Skeletal muscle cell (primary cell): ENCODE data around the gene FGR.

ENCODE experiments used
- DNase-seq: peaks from one replicate; pipeline ENCODE4 v3.0.0-alpha.2; 2010; ENCODE audit warnings: low read depth
- H3K4me3 ChIP-seq: 2 replicates; pipeline ENCODE4 v1.5.1; 2011; ENCODE audit warnings: low read depth, mild to moderate bottlenecking, control low read depth, low read length, moderate library complexity

Gene FGR

GRCh38 chr1:27574001-27574781 lies 60.8 kb downstream of the FGR start:
- no peak overlapping the region for H3K4me3 ChIP-seq
- DNase-seq = no peak

DNA sequence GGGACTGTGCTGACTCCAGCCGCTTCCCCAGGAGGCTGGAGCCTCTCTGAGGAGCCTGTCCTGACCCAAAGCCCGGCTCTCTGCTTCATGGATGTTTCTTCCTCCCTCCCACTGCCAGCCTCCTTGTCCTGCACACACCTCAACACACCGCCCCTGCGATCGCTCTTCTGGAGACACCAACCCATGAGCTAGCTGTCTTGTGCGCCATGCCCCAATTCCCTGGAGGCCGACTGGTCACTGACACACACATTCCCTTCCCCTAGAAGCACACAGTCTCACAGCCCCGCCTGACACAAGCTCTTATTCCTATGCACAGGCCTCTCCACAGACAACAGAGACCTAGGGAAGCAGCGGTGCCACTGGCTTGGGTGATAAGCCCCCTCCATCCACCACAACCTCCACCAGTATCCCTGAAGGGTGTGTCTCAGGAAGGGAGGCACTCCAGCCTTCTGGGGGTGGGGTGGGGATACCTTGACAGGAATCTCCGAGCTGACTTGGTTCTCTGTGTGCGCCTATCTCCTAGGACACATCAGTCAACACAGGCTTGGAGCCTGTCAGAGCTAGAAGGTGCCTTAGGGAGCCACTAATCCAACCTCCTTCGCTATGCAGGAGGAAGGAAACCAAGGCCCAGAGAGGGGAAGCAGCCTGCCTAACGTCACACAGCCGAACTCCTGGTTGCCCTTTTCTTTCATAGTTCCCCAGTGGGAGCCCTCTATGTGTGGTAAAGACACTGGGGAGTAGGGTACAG lies 62.1 kb downstream of the FGR start:
- H3K4me3 ChIP-seq = no peak overlapping the region
- no peak for DNase-seq

DNA sequence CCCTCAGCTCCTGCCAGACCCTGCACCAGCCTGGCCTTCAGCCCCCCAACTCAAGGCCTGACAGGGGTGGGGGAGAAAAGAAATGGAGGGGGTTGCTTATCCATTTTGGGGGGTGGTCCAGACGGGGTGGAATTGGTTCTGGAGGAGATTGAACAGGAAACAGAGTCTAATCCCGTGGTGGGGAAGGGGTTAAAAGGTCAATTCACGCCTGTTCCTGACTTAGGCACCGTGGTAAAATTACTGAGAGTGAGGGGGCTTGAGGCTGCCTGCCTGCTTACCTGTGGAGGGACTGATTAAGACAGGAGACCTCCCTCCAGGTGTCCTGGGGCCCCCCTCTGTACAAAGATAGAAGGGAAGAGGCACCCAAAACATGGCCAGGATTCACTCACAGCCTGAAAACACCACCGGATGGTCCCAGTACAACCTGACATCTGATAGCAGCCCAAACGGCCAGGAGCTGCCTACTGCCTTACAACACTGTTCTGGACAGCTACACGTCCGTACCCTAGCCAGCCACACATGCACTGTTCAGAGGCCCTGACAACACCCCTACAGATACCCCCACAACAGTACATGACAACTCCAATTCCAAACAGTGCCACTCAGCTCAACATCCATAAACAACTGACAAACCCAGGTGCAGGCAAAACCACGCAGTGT lies 62.8 kb downstream of the FGR start:
- no peak overlapping the region for H3K4me3 ChIP-seq
- DNase-seq = no peak

- no peak overlapping the region for H3K4me3 ChIP-seq
- DNase-seq = no peak
Observed at GRCh38 chr1:27571439-27572018, 63.5 kb downstream of the FGR start.

DNA sequence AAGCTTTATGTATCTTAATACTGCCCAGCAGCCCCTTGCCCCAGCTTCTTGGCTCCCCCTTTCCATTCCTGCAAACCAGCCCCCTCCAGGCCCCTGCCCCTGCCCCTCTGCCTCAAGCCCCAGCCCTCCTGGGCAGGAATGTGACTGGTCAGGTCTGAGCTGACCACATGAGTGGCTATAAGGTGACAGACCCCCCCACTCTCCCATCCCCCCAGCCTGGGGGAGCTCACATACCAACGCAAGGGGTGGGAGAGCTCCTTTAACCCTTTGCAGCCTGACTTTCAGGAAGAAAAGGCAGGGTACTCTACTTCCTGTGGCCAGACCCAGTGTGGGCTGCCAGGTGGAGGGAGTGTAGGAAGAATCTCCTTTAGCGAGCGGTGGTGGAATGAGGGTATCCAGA lies 64.2 kb downstream of the FGR start:
- no peak for DNase-seq
- no peak overlapping the region for H3K4me3 ChIP-seq

- no peak overlapping the region for H3K4me3 ChIP-seq
- DNase-seq = no peak
Observed at GRCh38 chr1:27570356-27570755, 64.6 kb downstream of the FGR start.

GRCh38 chr1:27569506-27570291 lies 65.3 kb downstream of the FGR start:
- DNase-seq = no peak
- no peak overlapping the region for H3K4me3 ChIP-seq

- DNase-seq = no peak
- no peak overlapping the region for H3K4me3 ChIP-seq
Observed at GRCh38 chr1:27569088-27569460, 65.9 kb downstream of the FGR start.

DNA sequence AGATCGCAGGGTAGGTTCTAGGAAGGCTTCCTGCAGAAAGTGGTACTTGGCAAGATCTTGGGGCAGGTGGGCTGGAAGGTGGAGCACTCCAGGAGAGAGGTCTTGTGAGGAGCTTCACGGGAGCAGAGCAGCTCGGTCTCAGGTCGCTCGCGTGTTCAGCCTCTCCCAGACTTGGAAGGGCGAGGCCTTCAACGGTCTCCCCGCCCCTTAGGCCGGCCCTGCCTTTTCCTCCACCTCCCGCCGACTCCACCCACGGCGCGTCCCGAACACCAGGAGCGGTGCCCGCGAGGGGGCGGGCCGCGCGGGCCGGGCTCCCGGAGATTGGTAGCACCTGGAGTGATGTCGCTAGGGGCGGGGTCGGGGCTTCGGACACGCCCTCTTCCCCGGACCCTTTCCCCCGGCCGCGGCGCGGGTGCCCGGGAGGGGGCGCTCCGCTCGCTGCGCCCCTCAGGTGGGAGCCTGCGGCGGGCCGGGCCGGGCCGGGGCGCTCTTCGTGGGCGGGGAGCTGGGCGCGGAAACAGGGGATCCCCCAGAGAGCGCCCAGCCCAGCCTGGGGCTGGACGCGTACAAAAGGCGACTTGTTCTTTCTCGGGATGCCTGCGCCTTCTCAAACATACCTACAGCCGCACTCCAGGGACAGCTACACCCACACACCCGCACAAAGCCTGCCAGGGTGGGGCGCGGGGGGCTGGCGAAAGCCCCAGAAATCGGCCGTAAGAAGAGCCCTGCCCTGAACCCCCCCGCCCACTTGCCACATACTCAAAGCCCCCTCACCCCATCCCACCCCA lies 66.5 kb downstream of the FGR start:
- peak; percentile 66 for DNase-seq
- peak overlapping the region; percentile 7 for H3K4me3 ChIP-seq

DNA sequence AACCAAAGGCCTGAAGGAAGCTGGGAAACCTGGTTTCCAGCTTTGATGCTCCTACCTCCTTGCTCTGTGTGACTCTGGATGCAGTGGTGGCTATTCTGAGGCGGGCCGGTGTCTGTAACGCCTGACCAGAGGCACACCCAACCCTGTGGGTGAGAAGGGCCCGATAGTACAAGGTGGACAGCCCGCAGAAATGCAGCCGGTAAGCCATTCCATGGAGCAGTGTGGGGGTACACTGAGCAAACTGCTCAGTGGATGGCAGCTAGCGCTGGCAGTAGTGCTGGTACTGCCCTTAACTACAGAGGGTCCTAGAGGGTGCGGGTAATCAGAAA lies 67.0 kb downstream of the FGR start:
- no peak for DNase-seq
- peak overlapping the region; percentile 7 for H3K4me3 ChIP-seq

DNA sequence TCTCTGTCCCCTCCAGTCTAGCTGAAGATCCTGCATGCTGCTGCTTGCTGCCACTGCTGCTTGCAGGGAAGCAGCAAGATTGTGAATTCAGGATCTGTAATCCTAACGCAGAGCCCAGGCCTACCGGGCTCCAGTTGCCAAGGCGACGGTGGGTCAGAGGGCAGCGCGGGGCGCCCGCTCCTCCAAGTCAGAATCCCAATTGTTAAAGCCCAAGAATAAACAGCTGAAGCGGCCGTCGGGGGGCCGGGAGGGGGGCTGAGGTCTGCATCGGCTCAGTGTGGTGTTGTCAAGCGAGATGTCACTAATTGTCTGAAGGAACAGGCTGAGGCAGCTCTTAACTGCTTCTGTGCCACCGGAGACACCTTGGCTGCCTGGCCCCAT lies 67.8 kb downstream of the FGR start:
- H3K4me3 ChIP-seq = no peak overlapping the region
- no peak for DNase-seq

DNA sequence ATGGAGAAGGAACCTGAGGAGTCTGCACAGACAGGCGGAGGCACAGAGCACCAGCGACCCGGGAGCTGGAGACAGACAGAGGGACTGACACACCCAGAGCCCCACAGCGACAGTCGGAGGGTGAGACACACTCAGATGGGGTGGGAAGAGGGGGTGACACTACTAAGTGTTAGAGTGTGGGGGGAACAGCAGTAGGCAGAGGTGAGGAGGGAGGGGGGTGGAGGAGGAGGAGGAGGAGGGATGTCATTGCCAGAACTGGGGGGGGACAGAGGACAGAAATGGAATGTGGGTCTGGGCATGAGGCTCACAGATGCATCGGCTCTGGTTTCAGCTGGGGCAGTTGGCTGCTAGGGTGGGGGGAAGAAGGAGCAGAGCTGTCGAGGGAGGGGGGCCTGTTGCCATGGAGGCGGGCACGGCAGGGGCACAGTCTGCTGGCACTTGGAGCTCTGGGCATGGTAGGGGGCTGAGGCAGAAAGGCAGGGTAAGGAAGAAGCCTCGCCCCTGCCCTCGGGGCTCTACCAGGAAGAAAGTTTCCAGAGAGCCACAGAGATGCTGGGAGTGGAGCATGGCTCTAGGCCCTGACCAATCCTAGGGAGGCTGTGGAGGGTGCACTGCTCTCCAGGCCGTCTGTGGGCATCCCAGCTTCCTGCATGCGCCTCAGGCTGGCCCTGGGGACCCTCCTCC lies 68.4 kb downstream of the FGR start:
- DNase-seq = no peak
- H3K4me3 ChIP-seq = no peak overlapping the region

- H3K4me3 ChIP-seq = no peak overlapping the region
- DNase-seq = no peak
Observed at GRCh38 chr1:27564710-27565649, 70.0 kb downstream of the FGR start.

- no peak overlapping the region for H3K4me3 ChIP-seq
Observed at GRCh38 chr1:27563591-27564471, 71.2 kb downstream of the FGR start.

GRCh38 chr1:27563341-27563590 lies 71.7 kb downstream of the FGR start:
- H3K4me3 ChIP-seq = no peak overlapping the region
- DNase-seq = no peak

More at GRCh38 chr1:27563591-27564471, 71.2 kb downstream of the FGR start:
- no peak for DNase-seq

DNA sequence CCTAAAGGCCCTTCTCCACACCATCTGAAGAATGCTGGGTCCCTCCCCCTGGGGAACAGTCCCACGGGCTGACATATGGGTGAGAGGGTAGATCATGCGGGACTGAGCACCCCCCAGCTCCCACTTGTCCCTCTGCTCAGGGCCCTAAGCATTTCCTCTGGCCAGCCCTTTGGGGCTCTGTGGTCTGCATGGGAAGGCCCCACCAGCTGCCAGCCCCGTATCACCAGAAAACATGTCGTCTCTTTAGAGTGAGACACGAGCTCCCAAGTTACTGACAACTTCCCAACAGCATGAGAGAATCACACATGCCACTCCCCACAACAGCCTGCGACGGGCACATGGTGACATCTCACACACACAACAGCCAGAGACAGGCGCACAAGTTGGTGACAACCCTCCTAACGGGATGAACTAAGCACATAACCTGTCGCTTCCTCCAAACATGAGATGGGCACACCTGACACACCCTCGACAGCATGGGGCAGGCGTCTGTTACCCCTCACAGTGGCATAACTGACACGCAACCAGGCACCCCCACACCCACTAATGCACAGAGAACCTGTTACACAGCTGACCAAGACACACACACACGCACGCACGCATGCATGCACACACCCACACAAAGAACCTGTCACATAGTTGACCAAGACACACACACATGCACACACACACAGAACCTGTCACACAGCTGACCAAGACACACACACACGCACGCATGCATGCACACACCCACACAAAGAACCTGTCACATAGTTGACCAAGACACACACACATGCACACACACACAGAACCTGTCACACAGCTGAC lies 72.2 kb downstream of the FGR start:
- no peak overlapping the region for H3K4me3 ChIP-seq
- DNase-seq = no peak
